ENCODE data around the gene CAAP1.

Gene CAAP1

GRCh38 chr9:26863074-26863473 lies 29.5 kb downstream of the CAAP1 start:
- no peak for TF ChIP-seq MAX (IDR thresholded peaks at IDR 0.05)
- TF ChIP-seq TAF1 (IDR thresholded peaks at IDR 0.05; ENCODE audit: low read depth): no peak
- peak; percentile 47 for TF ChIP-seq RAD21 (IDR thresholded peaks at IDR 0.05; ENCODE audit: low read depth)
- TF ChIP-seq NFIC (IDR thresholded peaks at IDR 0.05): no peak
- TF ChIP-seq TEAD4 (IDR thresholded peaks at IDR 0.05): no peak
- no peak for TF ChIP-seq EGR1 (IDR thresholded peaks at IDR 0.05)

- TF ChIP-seq CEBPB (IDR thresholded peaks at IDR 0.05) (no peak), RAD21 (IDR thresholded peaks at IDR 0.05; ENCODE audit: low read depth) (peak; percentile 70)
Measured at GRCh38 chr9:26856413-26857032, 36.1 kb downstream of the CAAP1 start.

- no peak for TF ChIP-seq CREB1 (IDR thresholded peaks at IDR 0.05; ENCODE audit: low read depth)
- TF ChIP-seq ZBTB7A (IDR thresholded peaks at IDR 0.05; ENCODE audit: low read depth): no peak
- TF ChIP-seq TEAD4 (IDR thresholded peaks at IDR 0.05): no peak
- TF ChIP-seq TAF1 (IDR thresholded peaks at IDR 0.05; ENCODE audit: low read depth): no peak
- TF ChIP-seq NFIC (IDR thresholded peaks at IDR 0.05): no peak
- no peak for TF ChIP-seq USF1 (IDR thresholded peaks at IDR 0.05)
- no peak for TF ChIP-seq CEBPB (IDR thresholded peaks at IDR 0.05)
- no peak for TF ChIP-seq MAX (IDR thresholded peaks at IDR 0.05)
- no peak for TF ChIP-seq TCF12 (IDR thresholded peaks at IDR 0.05; ENCODE audit: low read depth)
- TF ChIP-seq FOXM1 (IDR thresholded peaks at IDR 0.05; ENCODE audit: borderline replicate concordance, low read depth): no peak
- TF ChIP-seq EGR1 (IDR thresholded peaks at IDR 0.05): no peak
- TF ChIP-seq REST (IDR thresholded peaks at IDR 0.05; ENCODE audit: low read depth): no peak
- TF ChIP-seq EP300 (IDR thresholded peaks at IDR 0.05; ENCODE audit: borderline replicate concordance): no peak
- no peak for TF ChIP-seq RAD21 (IDR thresholded peaks at IDR 0.05; ENCODE audit: low read depth)
- no peak for TF ChIP-seq YY1 (IDR thresholded peaks at IDR 0.05; ENCODE audit: low read depth)
Measured at GRCh38 chr9:26850995-26851394, 41.6 kb downstream of the CAAP1 start.

GRCh38 chr9:26833792-26834191 lies 58.8 kb downstream of the CAAP1 start:
- no peak for TF ChIP-seq TEAD4 (IDR thresholded peaks at IDR 0.05)
- no peak for TF ChIP-seq YY1 (IDR thresholded peaks at IDR 0.05; ENCODE audit: low read depth)
- no peak for TF ChIP-seq REST (IDR thresholded peaks at IDR 0.05; ENCODE audit: low read depth)
- no peak for TF ChIP-seq FOXM1 (IDR thresholded peaks at IDR 0.05; ENCODE audit: borderline replicate concordance, low read depth)
- TF ChIP-seq ZBTB7A (IDR thresholded peaks at IDR 0.05; ENCODE audit: low read depth): no peak
- no peak for TF ChIP-seq RAD21 (IDR thresholded peaks at IDR 0.05; ENCODE audit: low read depth)
- no peak for TF ChIP-seq USF1 (IDR thresholded peaks at IDR 0.05)
- no peak for TF ChIP-seq MAX (IDR thresholded peaks at IDR 0.05)
- TF ChIP-seq CEBPB (IDR thresholded peaks at IDR 0.05): no peak
- TF ChIP-seq TCF12 (IDR thresholded peaks at IDR 0.05; ENCODE audit: low read depth): no peak
- no peak for TF ChIP-seq EP300 (IDR thresholded peaks at IDR 0.05; ENCODE audit: borderline replicate concordance)

GRCh38 chr9:26814799-26815198 lies 77.8 kb downstream of the CAAP1 start:
- TF ChIP-seq REST (IDR thresholded peaks at IDR 0.05; ENCODE audit: low read depth) (no peak), TCF12 (IDR thresholded peaks at IDR 0.05; ENCODE audit: low read depth) (no peak), USF1 (IDR thresholded peaks at IDR 0.05) (no peak), TAF1 (IDR thresholded peaks at IDR 0.05; ENCODE audit: low read depth) (no peak), YY1 (IDR thresholded peaks at IDR 0.05; ENCODE audit: low read depth) (no peak), FOXM1 (IDR thresholded peaks at IDR 0.05; ENCODE audit: borderline replicate concordance, low read depth) (no peak), RAD21 (IDR thresholded peaks at IDR 0.05; ENCODE audit: low read depth) (no peak), NFIC (IDR thresholded peaks at IDR 0.05) (no peak), ZBTB7A (IDR thresholded peaks at IDR 0.05; ENCODE audit: low read depth) (no peak), CREB1 (IDR thresholded peaks at IDR 0.05; ENCODE audit: low read depth) (no peak), EP300 (IDR thresholded peaks at IDR 0.05; ENCODE audit: borderline replicate concordance) (no peak), EGR1 (IDR thresholded peaks at IDR 0.05) (no peak), TEAD4 (IDR thresholded peaks at IDR 0.05) (no peak), MAX (IDR thresholded peaks at IDR 0.05) (no peak), CEBPB (IDR thresholded peaks at IDR 0.05) (no peak)

Data from Ishikawa (cell line).